ENCODE data around the gene FRMD3.

DNA sequence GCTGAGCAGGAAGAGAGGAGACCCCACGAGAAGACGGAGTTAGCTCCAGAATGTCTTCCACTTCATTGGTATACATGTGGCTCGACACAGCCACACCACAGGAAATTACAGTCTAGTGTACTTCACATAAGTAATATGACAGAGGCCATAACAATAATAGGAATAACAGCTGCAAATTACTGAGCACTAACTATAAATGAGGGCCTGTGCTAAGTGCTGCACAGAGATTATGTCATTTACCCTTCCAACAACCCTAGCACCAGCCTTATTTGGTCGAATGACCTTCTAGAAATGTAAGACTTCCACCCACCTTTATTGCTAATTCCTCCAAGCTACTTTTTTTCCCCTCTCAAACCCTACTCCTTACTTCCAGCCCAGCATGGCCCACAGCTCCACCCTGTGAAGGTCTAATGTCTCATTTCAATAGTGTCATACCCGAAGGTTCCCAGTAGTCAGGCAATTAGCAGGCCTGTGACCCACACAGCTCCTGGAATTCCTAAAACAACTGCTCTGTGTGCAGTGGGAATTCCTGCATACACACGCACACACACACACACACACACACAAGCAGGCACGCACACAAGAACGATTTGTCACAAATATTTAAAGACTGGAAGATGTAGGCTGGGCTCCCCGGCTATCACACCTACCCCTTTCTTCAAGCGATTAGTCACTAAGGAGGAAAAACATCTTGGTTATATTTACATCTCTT, 134.5 kb downstream of the FRMD3 start:
- TF ChIP-seq, protein P1, sequence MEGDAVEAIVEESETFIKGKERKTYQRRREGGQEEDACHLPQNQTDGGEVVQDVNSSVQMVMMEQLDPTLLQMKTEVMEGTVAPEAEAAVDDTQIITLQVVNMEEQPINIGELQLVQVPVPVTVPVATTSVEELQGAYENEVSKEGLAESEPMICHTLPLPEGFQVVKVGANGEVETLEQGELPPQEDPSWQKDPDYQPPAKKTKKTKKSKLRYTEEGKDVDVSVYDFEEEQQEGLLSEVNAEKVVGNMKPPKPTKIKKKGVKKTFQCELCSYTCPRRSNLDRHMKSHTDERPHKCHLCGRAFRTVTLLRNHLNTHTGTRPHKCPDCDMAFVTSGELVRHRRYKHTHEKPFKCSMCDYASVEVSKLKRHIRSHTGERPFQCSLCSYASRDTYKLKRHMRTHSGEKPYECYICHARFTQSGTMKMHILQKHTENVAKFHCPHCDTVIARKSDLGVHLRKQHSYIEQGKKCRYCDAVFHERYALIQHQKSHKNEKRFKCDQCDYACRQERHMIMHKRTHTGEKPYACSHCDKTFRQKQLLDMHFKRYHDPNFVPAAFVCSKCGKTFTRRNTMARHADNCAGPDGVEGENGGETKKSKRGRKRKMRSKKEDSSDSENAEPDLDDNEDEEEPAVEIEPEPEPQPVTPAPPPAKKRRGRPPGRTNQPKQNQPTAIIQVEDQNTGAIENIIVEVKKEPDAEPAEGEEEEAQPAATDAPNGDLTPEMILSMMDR (IDR thresholded peaks at IDR 0.05), result no peak
- no peak for TF ChIP-seq POLR2A (IDR thresholded peaks at IDR 0.05)
